Retinal pigment epithelial cell (primary cell): ENCODE results near the gene DAZAP2.

Experiments used
- DNase-seq: peaks from one replicate; pipeline ENCODE4 v3.0.0-alpha.2; 2010; ENCODE audit warnings: low read depth
- H3K4me3 ChIP-seq: 2 replicates; pipeline ENCODE4 v1.5.1; 2011; ENCODE audit warnings: mild to moderate bottlenecking, low read length, control low read depth, moderate library complexity
- TF ChIP-seq, protein P1 (sequence below): conservative IDR thresholded peaks from 2 replicates; pipeline ENCODE4 v1.5.1; 2011; ENCODE audit warnings: low read depth, low read length, control low read depth, inconsistent platforms

Gene DAZAP2

DNA sequence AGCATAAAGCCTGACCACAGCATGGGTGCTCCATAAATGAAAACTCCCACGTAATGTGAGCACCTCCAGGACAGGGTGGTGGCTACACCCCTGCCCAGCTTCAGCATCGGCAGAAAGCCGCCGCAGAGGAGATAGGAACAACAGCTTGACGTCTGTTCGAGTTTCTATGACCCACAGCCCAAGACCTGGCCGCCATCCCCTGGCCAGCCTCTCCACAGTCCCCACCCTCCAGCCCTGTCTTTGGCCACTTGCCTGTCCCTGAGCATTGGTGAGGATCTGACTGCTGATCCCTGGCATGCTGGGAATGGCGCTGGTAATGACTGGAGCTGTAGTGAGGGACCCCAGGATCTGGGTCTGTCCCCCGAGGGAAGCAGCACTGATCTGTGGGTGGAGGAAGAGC is 42.1 kb upstream of the DAZAP2 start:
- DNase-seq = no peak
- no peak overlapping the region for H3K4me3 ChIP-seq
- TF ChIP-seq, protein P1, sequence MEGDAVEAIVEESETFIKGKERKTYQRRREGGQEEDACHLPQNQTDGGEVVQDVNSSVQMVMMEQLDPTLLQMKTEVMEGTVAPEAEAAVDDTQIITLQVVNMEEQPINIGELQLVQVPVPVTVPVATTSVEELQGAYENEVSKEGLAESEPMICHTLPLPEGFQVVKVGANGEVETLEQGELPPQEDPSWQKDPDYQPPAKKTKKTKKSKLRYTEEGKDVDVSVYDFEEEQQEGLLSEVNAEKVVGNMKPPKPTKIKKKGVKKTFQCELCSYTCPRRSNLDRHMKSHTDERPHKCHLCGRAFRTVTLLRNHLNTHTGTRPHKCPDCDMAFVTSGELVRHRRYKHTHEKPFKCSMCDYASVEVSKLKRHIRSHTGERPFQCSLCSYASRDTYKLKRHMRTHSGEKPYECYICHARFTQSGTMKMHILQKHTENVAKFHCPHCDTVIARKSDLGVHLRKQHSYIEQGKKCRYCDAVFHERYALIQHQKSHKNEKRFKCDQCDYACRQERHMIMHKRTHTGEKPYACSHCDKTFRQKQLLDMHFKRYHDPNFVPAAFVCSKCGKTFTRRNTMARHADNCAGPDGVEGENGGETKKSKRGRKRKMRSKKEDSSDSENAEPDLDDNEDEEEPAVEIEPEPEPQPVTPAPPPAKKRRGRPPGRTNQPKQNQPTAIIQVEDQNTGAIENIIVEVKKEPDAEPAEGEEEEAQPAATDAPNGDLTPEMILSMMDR = no peak

DNA sequence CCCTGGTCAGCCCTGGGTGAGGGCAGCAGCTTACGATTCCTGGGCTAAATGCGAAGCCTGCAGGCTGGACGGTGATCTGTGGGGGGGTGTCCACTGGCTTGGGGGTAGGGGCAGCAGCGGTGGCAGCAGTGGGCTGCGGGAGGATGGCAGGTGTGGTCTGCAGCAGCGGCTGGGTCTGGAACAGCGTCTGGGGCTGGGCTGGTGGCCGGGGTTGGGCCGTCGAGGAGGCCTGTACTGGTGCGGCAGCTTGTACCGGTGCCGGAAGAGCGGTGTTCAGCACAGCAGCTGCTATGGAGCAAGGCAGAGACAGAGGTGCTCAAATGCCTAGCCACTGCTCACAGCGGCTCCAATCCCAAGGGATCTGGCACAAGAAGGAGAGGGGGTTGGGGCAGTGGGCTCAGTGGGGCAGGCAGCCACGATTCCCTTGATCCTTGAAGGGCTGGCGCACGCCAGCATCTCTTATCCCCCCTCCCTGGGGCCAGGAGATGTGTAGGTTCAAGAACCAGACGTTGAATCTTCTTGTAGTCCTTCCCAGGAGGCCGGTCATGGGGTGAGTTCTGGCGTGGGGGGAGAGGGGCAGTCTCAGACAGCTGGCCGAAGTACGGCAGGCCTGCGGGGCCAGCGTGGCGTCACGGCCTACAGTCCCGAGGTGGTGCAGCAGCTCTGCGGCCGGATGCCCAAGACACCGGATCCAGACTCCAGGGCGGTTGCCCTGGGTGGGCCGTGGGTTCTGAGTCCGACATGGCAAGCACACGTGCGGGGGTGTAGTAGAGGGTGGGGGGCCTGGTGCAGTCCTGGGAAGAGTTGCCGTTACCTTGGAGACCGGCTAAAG is 40.7 kb upstream of the DAZAP2 start:
- DNase-seq = no peak
- no peak overlapping the region for H3K4me3 ChIP-seq
- TF ChIP-seq, protein P1 = no peak

DNA sequence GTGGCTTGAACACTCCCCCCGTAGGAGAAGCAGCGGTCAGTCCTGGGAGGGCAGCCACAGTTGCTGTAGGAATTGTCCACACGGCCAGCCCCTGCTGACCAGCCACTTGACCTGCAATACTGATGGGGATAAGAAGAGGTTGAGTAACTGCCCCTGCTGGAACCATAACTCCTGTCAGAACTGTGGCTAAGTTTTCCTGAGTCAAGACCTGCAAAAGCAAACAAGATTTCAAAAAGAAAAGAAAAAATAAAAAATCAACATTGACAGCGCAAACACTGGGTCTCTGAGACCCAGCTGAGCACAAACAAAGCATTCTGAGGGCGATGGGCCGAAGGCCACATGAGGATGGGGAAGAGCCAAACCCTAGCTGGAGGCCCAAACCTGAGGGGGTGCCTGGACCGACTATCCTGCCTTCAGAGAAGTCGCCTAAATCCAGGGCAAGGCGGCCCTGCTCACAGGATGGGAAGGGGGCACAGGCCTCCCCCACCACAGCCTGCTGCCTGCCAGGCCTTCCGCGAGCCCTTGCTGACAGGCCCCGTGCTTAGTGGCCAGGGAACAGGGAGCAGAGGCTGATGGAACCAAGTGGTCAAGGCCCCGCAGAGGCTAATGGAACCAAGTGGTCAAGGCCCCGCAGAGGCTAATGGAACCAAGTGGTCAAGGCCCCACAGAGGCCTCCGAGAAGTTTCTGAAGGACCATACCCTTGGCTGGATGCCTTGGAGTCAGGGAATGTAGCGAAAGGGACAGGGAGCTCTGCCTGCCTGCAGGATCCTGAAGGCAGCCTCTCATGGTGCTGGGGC is 39.9 kb upstream of the DAZAP2 start:
- DNase-seq = no peak
- TF ChIP-seq, protein P1 = no peak
- H3K4me3 ChIP-seq = no peak overlapping the region

DNA sequence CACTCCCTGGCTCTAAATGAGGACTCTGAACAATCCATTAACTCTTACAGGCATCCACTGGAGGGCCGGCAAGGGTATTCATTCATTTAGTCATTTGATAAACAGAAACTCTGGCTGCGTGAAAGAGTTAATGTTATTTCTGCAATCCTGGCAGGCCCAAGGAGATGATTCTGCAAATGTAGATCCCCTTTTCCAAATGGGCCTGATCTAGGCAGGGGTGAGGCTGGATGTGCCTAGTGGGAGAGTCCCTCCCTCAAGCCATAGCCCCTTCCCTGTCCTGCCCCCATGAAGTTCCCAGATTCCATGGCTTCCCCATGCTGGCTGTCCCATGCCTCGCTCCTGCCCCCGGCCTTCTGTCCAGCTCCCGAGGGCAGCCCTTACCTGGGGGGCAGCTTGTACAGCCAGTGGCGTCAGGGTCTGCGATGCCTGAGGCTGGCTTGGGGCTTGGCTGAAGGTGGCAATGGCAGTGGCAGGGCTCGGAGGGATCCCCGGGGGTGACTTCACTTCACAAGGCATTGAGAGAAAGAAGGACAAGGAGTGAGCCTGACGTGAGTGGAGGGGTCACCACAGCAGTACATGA is 39.2 kb upstream of the DAZAP2 start:
- no peak for DNase-seq
- no peak overlapping the region for H3K4me3 ChIP-seq
- TF ChIP-seq, protein P1 = no peak

DNA sequence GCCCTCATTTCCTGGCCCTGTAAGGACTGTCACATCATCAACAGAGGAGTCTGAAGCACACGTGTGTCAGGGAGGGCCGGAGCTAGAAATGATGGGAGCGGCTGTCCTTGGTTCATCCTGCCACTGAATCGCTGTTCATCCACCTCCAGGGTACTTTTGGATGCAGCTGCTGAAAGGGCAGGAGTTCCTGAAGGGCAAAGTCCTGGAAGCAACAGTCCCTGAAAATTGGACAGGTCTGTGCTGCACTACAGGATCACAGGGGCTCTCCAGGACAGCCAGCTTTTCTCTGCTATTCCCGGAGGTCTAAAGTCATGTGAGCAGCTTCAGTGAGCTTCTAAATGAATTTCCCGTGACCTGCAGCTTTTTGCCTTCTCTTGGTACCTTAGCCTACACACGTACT is 38.5 kb upstream of the DAZAP2 start:
- no peak overlapping the region for H3K4me3 ChIP-seq
- no peak for DNase-seq
- TF ChIP-seq, protein P1 = no peak

DNA sequence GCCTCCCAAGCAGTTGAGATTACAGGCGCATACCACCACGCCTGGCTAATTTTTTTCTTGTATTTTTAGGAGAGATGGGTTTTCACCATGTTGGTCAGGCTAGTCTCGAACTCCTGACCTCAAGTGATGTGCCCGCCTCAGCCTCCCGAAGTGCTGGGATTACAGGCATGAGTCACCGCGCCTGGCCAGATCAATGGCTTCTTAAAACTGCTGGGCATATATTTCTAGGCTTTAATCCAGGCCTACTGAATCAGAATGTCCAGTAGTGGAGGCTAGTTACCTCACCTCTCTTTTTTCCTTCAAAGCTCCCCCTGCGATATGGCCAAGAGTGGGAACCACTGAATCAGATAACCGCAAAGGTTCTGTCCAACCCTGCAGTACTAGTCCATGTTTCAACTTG is 37.8 kb upstream of the DAZAP2 start:
- H3K4me3 ChIP-seq = no peak overlapping the region
- TF ChIP-seq, protein P1 = no peak
- no peak for DNase-seq

DNA sequence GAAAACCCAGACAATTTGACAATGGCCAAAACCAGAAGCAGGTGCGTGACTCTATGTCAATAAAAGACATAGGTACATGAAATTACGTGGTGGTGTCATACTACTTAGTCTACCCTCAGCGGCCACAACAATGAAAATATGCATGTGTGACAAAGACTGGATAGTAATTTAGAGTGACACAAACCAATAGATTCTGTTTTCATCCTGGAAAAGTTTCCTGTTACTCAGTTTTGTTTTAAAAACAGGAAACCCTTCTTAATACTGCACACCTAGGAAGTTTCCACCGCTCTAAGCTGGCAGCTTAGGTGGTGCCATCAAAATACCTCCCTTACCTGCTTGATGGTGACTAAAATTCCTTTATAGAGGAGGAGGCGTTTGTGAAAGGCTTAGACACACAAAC is 35.9 kb upstream of the DAZAP2 start:
- no peak for DNase-seq
- no peak overlapping the region for H3K4me3 ChIP-seq
- TF ChIP-seq, protein P1 = no peak
